Activated naive CD8-positive, alpha-beta T cell treated with anti-CD3 and anti-CD28 coated beads, Interleukin-2, amount 10 ng/mL, durations not matched to agents 7 days and 5 days (primary cell): ENCODE measurements around the gene MXRA7. TPM values are rescaled to one million over a fixed set of nuclear protein-coding genes. Genes with fewer than 3 reads are reported as not detected.

Experiments
- ATAC-seq: fragments of 150-1000 bp; cut with Tn5 transposase; one replicate; pipeline ENCODE4 v1.10.0; 2021; ENCODE audit warnings: low read depth, moderate library complexity
- POLR2A ChIA-PET: fragments of 350-600 bp; sonication (Branson Sonifier 250); formaldehyde crosslinking; loops from one replicate; lab custom pipeline; 2021; ENCODE audit warnings: antibody characterized with exemption; lab: Charles Lee
- DNase-seq: peaks from one replicate; pipeline ENCODE4 v3.0.0; 2021
- H3K27ac Mint-ChIP-seq: one replicate; pipeline ENCODE4 v1.8.0; 2022; ENCODE audit warnings: mild to moderate bottlenecking, mixed read lengths
- H3K27me3 Mint-ChIP-seq: one replicate; pipeline ENCODE4 v1.8.0; 2022; ENCODE audit warnings: mild to moderate bottlenecking, moderate library complexity, mixed read lengths
- H3K36me3 Mint-ChIP-seq: one replicate; pipeline ENCODE4 v1.8.0; 2021; ENCODE audit warnings: mild to moderate bottlenecking, mixed read lengths
- H3K4me1 Mint-ChIP-seq: one replicate; pipeline ENCODE4 v1.8.0; 2021; ENCODE audit warnings: mixed read lengths
- H3K4me3 Mint-ChIP-seq: one replicate; pipeline ENCODE4 v1.8.0; 2022; ENCODE audit warnings: mild to moderate bottlenecking, moderate library complexity, mixed read lengths
- H3K9me3 Mint-ChIP-seq: one replicate; pipeline ENCODE4 v1.8.0; 2021; ENCODE audit warnings: mixed read lengths
- total RNA-seq, 2 experiments: library from RNA; stranded (reverse); gene quantifications; one replicate each; pipeline ENCODE4 v1.2.3, GENCODE V29; 2021

MXRA7 gene
- total RNA-seq, 2 experiments from 2014 or later: 34.4 to 37.2 TPM

GRCh38 chr17:76695059-76695831 lies 15.5 kb downstream of the MXRA7 start:
- H3K4me1 Mint-ChIP-seq: peaks cover 11% of the 10 kb centered on the region

DNA sequence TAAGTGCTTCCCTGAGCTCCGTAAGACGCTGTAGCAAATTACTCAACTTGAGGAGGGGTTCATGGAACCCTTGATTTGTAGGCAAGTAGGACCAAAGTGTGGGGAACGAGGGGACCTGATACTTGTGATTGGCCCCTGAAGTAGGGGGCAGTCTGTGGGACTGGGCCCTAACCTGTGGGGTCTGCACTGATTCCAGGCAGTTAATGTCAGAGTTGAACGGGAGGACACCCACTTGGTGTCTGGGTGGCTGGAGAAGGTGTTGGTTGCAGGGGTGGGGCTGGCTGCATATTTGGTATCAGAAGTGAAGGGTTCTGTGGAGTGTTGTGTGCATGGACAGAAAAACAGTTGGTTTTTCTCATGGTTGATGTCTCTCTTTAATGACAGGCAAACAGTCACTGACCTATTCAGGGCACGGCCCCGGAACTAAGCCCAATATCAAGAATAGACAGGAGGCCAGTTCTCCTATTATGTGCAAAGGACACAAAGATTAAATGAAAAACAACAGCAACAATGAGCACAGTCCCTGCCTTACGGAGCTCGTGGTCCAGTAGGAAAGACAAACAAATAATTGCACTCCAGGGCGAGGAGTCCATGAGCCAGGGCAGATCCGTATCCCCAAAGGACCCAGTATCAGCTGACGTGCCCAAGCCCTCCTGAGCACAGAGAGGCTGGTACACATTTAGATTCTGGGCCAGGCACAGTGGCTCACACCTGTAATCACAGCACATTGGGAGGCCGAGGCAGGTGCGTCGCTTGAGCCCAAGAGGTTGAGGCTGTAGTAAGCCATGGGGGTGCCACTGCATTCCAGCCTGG lies 19.2 kb downstream of the MXRA7 start:
- Mint-ChIP-seq H3K4me3 (no peak overlapping the region), H3K27ac (no peak overlapping the region), H3K36me3 (peaks cover 2% of the 10 kb centered on the region), H3K27me3 (no peaks in the 10 kb centered on the region), H3K9me3 (no peaks in the 10 kb centered on the region), H3K4me1 (peaks cover 10% of the 10 kb centered on the region)
- ATAC-seq (no peak), DNase-seq (no peak)
- POLR2A ChIA-PET: no interaction called here

More at GRCh38 chr17:76695059-76695831, 15.5 kb downstream of the MXRA7 start:
- H3K9me3 Mint-ChIP-seq: no peaks in the 10 kb centered on the region
- no peak overlapping the region for H3K27ac Mint-ChIP-seq
- peaks cover 2% of the 10 kb centered on the region for H3K36me3 Mint-ChIP-seq
- no peaks in the 10 kb centered on the region for H3K27me3 Mint-ChIP-seq
- POLR2A ChIA-PET: no interaction called here
- no peak overlapping the region for H3K4me3 Mint-ChIP-seq
- DNase-seq (no peak), ATAC-seq (no peak)

DNA sequence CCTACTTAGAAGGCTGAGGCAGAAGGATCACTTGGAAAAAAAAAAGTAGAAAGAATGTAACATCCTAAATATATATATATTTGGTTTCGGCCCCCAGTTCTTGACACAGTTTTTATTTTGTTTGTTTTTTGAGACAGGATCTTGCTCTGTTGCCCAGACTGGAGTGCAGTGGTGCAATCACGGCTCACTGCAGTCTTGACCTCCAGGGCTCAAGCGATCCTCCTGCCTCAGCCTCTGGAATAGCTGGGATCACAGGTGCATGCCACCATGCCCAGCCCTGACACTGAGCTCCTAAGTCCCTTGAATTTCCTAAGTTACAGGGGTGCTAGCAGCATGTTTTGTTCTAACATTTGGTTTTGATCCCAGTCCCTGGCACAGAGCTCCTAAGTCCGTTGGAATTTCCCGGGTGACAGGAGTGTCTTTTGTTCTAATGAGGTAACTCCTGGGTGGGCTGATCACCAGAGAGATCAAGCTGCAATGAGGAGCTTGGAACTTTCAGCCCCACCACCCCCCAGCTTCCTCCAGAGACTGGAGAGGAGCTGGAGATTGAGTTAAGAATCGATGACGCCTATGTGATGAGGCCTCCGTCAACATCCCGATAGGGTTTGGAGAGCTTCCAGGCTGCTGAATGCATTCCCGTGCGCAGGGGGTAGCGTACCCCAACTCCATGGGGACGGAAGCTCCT lies 20.0 kb downstream of the MXRA7 start:
- Mint-ChIP-seq H3K4me3 (no peak overlapping the region), H3K36me3 (peaks cover 2% of the 10 kb centered on the region), H3K27me3 (no peaks in the 10 kb centered on the region), H3K27ac (no peak overlapping the region), H3K9me3 (no peaks in the 10 kb centered on the region), H3K4me1 (peaks cover 6% of the 10 kb centered on the region)
- POLR2A ChIA-PET: interaction anchor here (0.5 kb wide), 1 partner anchor 12 kb away, joined by 4 read pairs; no protein-coding TSS in a partner anchor
- DNase-seq (no peak), ATAC-seq (no peak)

GRCh38 chr17:76689859-76690258 lies 20.9 kb downstream of the MXRA7 start:
- Mint-ChIP-seq H3K27me3 (no peaks in the 10 kb centered on the region), H3K36me3 (no peaks in the 10 kb centered on the region), H3K27ac (no peak overlapping the region), H3K9me3 (no peaks in the 10 kb centered on the region), H3K4me3 (no peak overlapping the region), H3K4me1 (no peaks in the 10 kb centered on the region)
- POLR2A ChIA-PET: no interaction called here
- DNase-seq (no peak), ATAC-seq (no peak)

- Mint-ChIP-seq H3K36me3 (no peaks in the 10 kb centered on the region), H3K27me3 (no peaks in the 10 kb centered on the region), H3K9me3 (no peaks in the 10 kb centered on the region), H3K4me3 (no peak overlapping the region), H3K4me1 (no peaks in the 10 kb centered on the region), H3K27ac (no peak overlapping the region)
- POLR2A ChIA-PET: no interaction called here
- ATAC-seq (no peak), DNase-seq (no peak)
These were observed 22.6 kb downstream of the MXRA7 start for GRCh38 chr17:76688165-76688622.

DNA sequence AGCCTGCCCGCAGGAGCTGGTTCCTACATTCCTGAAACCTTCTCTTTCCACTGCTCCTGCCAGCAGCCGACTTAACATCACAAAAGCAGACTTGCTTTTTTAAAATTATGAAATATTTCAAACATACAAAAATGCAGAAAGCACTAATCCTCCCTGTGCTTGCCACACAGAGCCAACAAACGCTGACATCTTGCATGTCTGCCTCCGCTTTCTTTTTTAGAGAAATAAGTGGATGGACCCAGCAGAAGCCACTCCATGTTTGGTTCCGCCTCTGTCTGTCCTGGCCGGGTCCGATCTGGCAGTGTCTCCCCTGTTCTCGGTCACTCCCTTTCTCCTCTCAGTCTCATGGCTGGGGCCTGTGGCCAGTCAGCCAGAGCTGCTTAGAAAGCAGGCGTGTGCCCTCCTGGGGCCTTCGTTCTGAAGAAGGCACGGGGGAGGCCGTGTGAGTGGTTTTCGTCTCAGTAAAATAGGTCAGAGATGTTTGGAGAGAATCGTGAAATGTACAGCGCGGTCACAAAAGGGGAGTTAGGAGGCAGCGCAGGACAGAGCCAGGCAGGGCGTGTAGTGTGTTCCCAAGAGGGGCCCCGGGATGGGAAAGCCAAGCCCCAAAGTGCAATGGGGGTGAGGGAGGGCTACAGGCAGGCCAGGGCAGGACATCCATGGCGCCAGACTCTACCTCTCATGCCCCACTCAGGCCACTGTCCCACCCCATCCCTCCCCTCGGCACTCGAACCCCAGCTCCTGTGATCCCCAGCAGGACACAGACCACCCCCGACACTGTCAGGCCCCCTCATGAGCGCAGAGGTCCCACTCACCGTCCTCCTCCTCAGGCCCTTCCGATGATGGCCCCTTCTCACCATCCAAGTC lies 23.2 kb downstream of the MXRA7 start:
- no peak overlapping the region for H3K4me3 Mint-ChIP-seq
- H3K36me3 Mint-ChIP-seq: no peaks in the 10 kb centered on the region
- H3K4me1 Mint-ChIP-seq: no peaks in the 10 kb centered on the region
- no peaks in the 10 kb centered on the region for H3K27me3 Mint-ChIP-seq
- no peaks in the 10 kb centered on the region for H3K9me3 Mint-ChIP-seq
- POLR2A ChIA-PET: no interaction called here
- no peak for DNase-seq
- no peak overlapping the region for H3K27ac Mint-ChIP-seq
- no peak for ATAC-seq

DNA sequence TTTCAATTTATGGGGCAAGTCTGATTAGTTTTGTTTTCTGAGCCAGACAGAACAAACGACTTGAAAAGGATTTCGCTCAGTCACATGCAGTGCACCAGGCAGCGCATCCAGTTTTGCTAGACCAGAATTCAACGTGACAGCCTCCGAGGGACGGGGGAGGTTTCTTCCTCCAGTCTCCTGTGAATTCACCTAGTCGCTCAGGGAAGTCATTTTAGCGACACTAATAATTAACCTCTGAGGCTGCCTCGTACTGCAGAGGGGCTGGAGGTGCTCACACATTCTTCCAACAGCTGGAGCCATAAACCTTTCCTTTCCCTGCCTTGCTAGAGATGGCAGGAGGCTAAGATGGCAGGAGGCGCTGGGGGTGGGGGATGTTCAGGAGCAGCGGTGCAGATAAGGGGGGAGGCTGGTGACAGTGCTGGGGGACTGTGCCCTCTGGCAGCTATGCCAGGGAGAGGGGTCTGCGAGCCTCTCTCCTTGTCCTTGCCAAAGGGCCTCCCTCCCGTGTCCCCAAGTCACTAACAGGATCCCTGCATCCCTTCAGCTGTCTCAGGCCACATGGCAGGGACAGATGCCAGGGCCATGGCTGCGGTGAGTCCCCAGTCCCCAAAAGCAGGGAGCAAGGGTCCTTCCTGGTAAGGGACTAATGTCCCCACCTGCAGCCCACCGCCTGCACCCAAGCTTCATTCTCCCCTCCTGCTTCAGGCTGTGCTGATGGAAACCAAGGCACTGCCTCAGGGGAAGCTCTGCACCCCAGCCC lies 24.0 kb downstream of the MXRA7 start:
- H3K36me3 Mint-ChIP-seq: no peaks in the 10 kb centered on the region
- H3K27me3 Mint-ChIP-seq: no peaks in the 10 kb centered on the region
- H3K4me1 Mint-ChIP-seq: no peaks in the 10 kb centered on the region
- no peaks in the 10 kb centered on the region for H3K9me3 Mint-ChIP-seq
- POLR2A ChIA-PET: no interaction called here
- ATAC-seq: no peak
- H3K27ac Mint-ChIP-seq: no peak overlapping the region
- DNase-seq: no peak
- H3K4me3 Mint-ChIP-seq: no peak overlapping the region

DNA sequence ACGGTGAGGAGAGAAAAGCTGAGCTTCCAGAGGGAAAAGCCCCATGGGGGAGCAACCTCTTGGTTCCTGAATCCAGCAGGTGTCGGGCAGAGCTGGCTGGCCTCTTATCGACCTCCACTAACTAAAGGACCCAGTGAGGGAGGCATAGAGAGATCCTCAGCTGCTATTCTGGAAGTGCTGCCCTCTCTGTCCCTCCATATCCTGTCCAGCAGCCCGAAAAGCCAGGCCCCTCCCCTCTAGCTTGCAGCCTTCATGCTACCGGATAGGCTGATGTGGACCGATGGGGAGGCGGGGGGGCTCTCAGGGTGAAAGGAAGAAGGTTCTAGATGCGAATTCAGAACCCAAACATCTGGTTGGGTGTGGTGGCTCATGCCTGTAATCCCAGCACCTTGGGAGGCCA lies 24.9 kb downstream of the MXRA7 start:
- Mint-ChIP-seq H3K27me3 (no peaks in the 10 kb centered on the region), H3K4me1 (peaks cover 4% of the 10 kb centered on the region), H3K9me3 (no peaks in the 10 kb centered on the region), H3K4me3 (no peak overlapping the region), H3K27ac (no peak overlapping the region), H3K36me3 (no peaks in the 10 kb centered on the region)
- ATAC-seq: no peak
- DNase-seq: no peak
- POLR2A ChIA-PET: no interaction called here

GRCh38 chr17:76685366-76685765 lies 25.4 kb downstream of the MXRA7 start:
- Mint-ChIP-seq H3K36me3 (no peaks in the 10 kb centered on the region), H3K27me3 (no peaks in the 10 kb centered on the region), H3K4me1 (peaks cover 4% of the 10 kb centered on the region), H3K9me3 (no peaks in the 10 kb centered on the region), H3K4me3 (no peak overlapping the region), H3K27ac (no peak overlapping the region)
- POLR2A ChIA-PET: interaction anchor here (1.4 kb wide), 1 partner anchor 13 kb away, joined by 4 read pairs; no protein-coding TSS in a partner anchor
- ATAC-seq (no peak), DNase-seq (no peak)

GRCh38 chr17:76684756-76685155 lies 26.0 kb downstream of the MXRA7 start:
- ATAC-seq (no peak), DNase-seq (no peak)
- H3K9me3 Mint-ChIP-seq: no peaks in the 10 kb centered on the region
- H3K27ac Mint-ChIP-seq: no peak overlapping the region
- no peaks in the 10 kb centered on the region for H3K36me3 Mint-ChIP-seq
- H3K27me3 Mint-ChIP-seq: no peaks in the 10 kb centered on the region
- H3K4me1 Mint-ChIP-seq: peaks cover 4% of the 10 kb centered on the region
- POLR2A ChIA-PET: interaction anchor here (1.4 kb wide), 1 partner anchor 13 kb away, joined by 4 read pairs; no protein-coding TSS in a partner anchor
- no peak overlapping the region for H3K4me3 Mint-ChIP-seq

GRCh38 chr17:76683921-76684745 lies 26.6 kb downstream of the MXRA7 start:
- Mint-ChIP-seq H3K27me3 (no peaks in the 10 kb centered on the region), H3K36me3 (peaks cover 3% of the 10 kb centered on the region), H3K4me1 (peaks cover 4% of the 10 kb centered on the region), H3K4me3 (no peak overlapping the region), H3K9me3 (no peaks in the 10 kb centered on the region), H3K27ac (no peak overlapping the region)
- DNase-seq (no peak), ATAC-seq (no peak)
- POLR2A ChIA-PET: interaction anchor here (0.6 to 1.4 kb wide), 2 partner anchors 12 to 183 kb away, joined by 3 to 4 read pairs; partner anchors contain the start of gene RHBDF2
